CD14-positive monocyte (primary cell): Measurements from ENCODE around the gene CTDP1. TPM values are rescaled to one million over a fixed set of nuclear protein-coding genes. Genes with fewer than 3 reads are reported as not detected.

ENCODE experiments used
- DNase-seq, 3 donors: peaks; one replicate each; pipeline ENCODE4 v3.0.0-alpha.2; 2011 to 2022
- H2AFZ ChIP-seq: 2 replicates; pipeline ENCODE4 v1.6.0; 2012; ENCODE audit warnings: mild to moderate bottlenecking, low read depth, low read length, inconsistent platforms; ENCODE audit not compliant: insufficient read depth, poor library complexity, severe bottlenecking
- H3K27ac ChIP-seq, 2 donors: 1 replicate in 1 of 2; 2 replicates in 1 of 2; pipeline ENCODE4 v1.5.1; 2012 to 2013; ENCODE audit warnings: low read length in 2 of 2, control low read depth in 1 of 2, inconsistent platforms in 1 of 2, low read depth in 1 of 2, mild to moderate bottlenecking in 1 of 2
- H3K27me3 ChIP-seq, 2 donors: one replicate each; pipeline versions ENCODE4 v1.6.0 to v1.6.1; 2011 to 2013; ENCODE audit warnings: low read length in 2 of 2; ENCODE audit not compliant: control insufficient read depth in 2 of 2, insufficient read depth in 2 of 2
- H3K36me3 ChIP-seq, 2 donors: replicated peaks in 1 of 2; 1 replicate in 1 of 2; 2 replicates in 1 of 2; pipeline versions ENCODE4 v1.5.1 to v1.6.1; 2012 to 2013; ENCODE audit warnings: low read length in 2 of 2, control low read depth in 1 of 2, inconsistent platforms in 1 of 2, mild to moderate bottlenecking in 1 of 2; ENCODE audit not compliant: insufficient read depth in 2 of 2, control insufficient read depth in 1 of 2
- H3K4me1 ChIP-seq, 2 donors: 1 replicate in 1 of 2; 2 replicates in 1 of 2; pipeline versions ENCODE4 v1.5.1 to v1.6.1; 2012 to 2013; ENCODE audit warnings: low read length in 2 of 2, control low read depth in 1 of 2, inconsistent platforms in 1 of 2, mild to moderate bottlenecking in 1 of 2, moderate library complexity in 1 of 2; ENCODE audit not compliant: insufficient read depth in 2 of 2, control insufficient read depth in 1 of 2
- H3K4me2 ChIP-seq: replicated peaks from 2 replicates; pipeline ENCODE3; 2012; ENCODE audit warnings: low read length, moderate library complexity, mild to moderate bottlenecking; ENCODE audit not compliant: poor library complexity, severe bottlenecking; ENCODE audit errors: extremely low read depth
- H3K4me3 ChIP-seq, 3 experiments: fragments of 200-600 bp in 1 of 3; sonication (generic) in 1 of 3; replicated peaks in 1 of 3; 1 replicate in 2 of 3; 2 replicates in 1 of 3; pipeline ENCODE4 v1.5.1; 2011 to 2013; ENCODE audit warnings: low read length in 3 of 3, mild to moderate bottlenecking in 3 of 3, control low read depth in 2 of 3, low read depth in 2 of 3, inconsistent platforms in 1 of 3, moderate library complexity in 1 of 3
- H3K79me2 ChIP-seq: 2 replicates; pipeline ENCODE4 v1.6.0; 2012; ENCODE audit warnings: mild to moderate bottlenecking, control low read depth, inconsistent platforms, low read length, moderate library complexity; ENCODE audit not compliant: insufficient read depth
- H3K9ac ChIP-seq: 2 replicates; pipeline ENCODE4 v1.6.0; 2017; ENCODE audit warnings: low read length, mild to moderate bottlenecking; ENCODE audit not compliant: insufficient read depth, poor library complexity, severe bottlenecking
- H3K9me3 ChIP-seq, 2 donors: replicated peaks in 1 of 2; 1 replicate in 1 of 2; 2 replicates in 1 of 2; pipeline versions ENCODE4 v1.5.1 to v1.6.1; 2012 to 2013; ENCODE audit warnings: low read length in 2 of 2, control low read depth in 1 of 2; ENCODE audit not compliant: control insufficient read depth in 1 of 2, insufficient read depth in 1 of 2
- H4K20me1 ChIP-seq: 2 replicates; pipeline ENCODE4 v1.6.0; 2012; ENCODE audit warnings: mild to moderate bottlenecking, low read length, control low read depth, moderate library complexity; ENCODE audit not compliant: insufficient read depth
- H3K27ac Mint-ChIP-seq, 7 donors: one replicate each; pipeline ENCODE4 v1.8.0; 2020; ENCODE audit warnings: mild to moderate bottlenecking in 7 of 7, mixed read lengths in 7 of 7, moderate library complexity in 6 of 7, inconsistent platforms in 2 of 7
- H3K27me3 Mint-ChIP-seq, 3 donors: one replicate each; pipeline ENCODE4 v1.8.0; 2021 to 2022; ENCODE audit warnings: low read depth in 3 of 3, mild to moderate bottlenecking in 3 of 3, mixed read lengths in 3 of 3, moderate library complexity in 3 of 3, inconsistent platforms in 1 of 3
- H3K36me3 Mint-ChIP-seq, 2 donors: one replicate each; pipeline ENCODE4 v1.8.0; 2020; ENCODE audit warnings: mixed read lengths in 2 of 2, inconsistent platforms in 1 of 2, mild to moderate bottlenecking in 1 of 2
- H3K4me1 Mint-ChIP-seq: one replicate; pipeline ENCODE4 v1.8.0; 2020; ENCODE audit warnings: mild to moderate bottlenecking, mixed read lengths
- H3K4me3 Mint-ChIP-seq, 2 donors: one replicate each; pipeline ENCODE4 v1.8.0; 2020; ENCODE audit warnings: mild to moderate bottlenecking in 2 of 2, mixed read lengths in 2 of 2, moderate library complexity in 1 of 2
- H3K9me3 Mint-ChIP-seq, 7 donors: one replicate each; pipeline ENCODE4 v1.8.0; 2020 to 2022; ENCODE audit warnings: mixed read lengths in 7 of 7, mild to moderate bottlenecking in 6 of 7, moderate library complexity in 6 of 7, inconsistent platforms in 2 of 7
- CTCF ChIP-seq: fragments of 200-600 bp; IDR thresholded peaks from one replicate; pipeline ENCODE4 v1.8.0; 2022; ENCODE audit warnings: antibody characterized with exemption, mild to moderate bottlenecking
- WGBS: methylation state at CpG from one replicate; pipeline ENCODE4 v1.1.5; 2013; ENCODE audit warnings: missing lambda C conversion rate; ENCODE audit not compliant: insufficient coverage; 5-methylcytosine and 5-hydroxymethylcytosine counted together
- intact Hi-C, 2 donors: fragments of 100-400 bp; cut with micrococcal nuclease; formaldehyde crosslinking; loops; one replicate each; pipeline versions ENCODE4 v1.15.0 to v1.15.1; 2023
- polyA plus RNA-seq, 3 donors: library from polyadenylated mRNA; depleted of rRNA in 1 of 3; unstranded in 2 of 3; stranded (reverse) in 1 of 3; fragments of 300-500 nt in 2 of 3; fragments of >200 nt in 1 of 3; fragmentation: Illumina TruSeq in 2 of 3; gene quantifications; 1 replicate in 2 of 3; 2 replicates in 1 of 3; pipeline ENCODE4 v1.2.3, GENCODE V29; 2012 to 2021

The CTDP1 gene
- polyA plus RNA-seq, 3 donors: 9.1 to 13.9 (median 9.1) TPM

- 6% methylated on average over 68 of the region's 92 CpGs for WGBS
- H4K20me1 ChIP-seq: no peaks in the 10 kb centered on the region
- H3K36me3 ChIP-seq: no peaks in the 10 kb centered on the region
- Mint-ChIP-seq H3K36me3 (peaks cover 10 to 18% of the 10 kb centered on the region in 2 donors), H3K4me3 (peak within 1 kb of the TSS; percentile 66 to 91), H3K27me3 (peaks cover 38 to 49% (median 45%) of the 10 kb centered on the region in 3 donors), H3K9me3 (peaks cover 3 to 20% (median 9%) of the 10 kb centered on the region in 7 donors), H3K27ac (no peak within 1 kb of the TSS), H3K4me1 (peaks cover 54% of the 10 kb centered on the region)
- H3K4me2 ChIP-seq: peak within 1 kb of the TSS; percentile 70
- H3K27me3 ChIP-seq: peaks cover 22 to 40% of the 10 kb centered on the region in 2 donors
- H3K9me3 ChIP-seq: peaks cover 0 to 9% of the 10 kb centered on the region in 2 donors
- no peak for TF ChIP-seq CTCF
- intact Hi-C loops: loop anchor here (5.0 to 10.0 kb wide), 4 partner anchors 35 to 187 kb away; partner anchors contain the start of genes SLC66A2 (in 1 of the 2) and TXNL4A (in 1 of the 2)
- H3K4me3 ChIP-seq: peak within 1 kb of the TSS; percentile 3 to 62 (median 26)
- H2AFZ ChIP-seq: peak within 1 kb of the TSS; percentile 55
- H3K4me1 ChIP-seq: peaks cover 52 to 66% of the 10 kb centered on the region in 2 donors
- H3K27ac ChIP-seq: no peak within 1 kb of the TSS
- no peaks in the 10 kb centered on the region for H3K79me2 ChIP-seq
- H3K9ac ChIP-seq: no peak within 1 kb of the TSS
- no peak for DNase-seq
These were observed 118.1 kb downstream of the CTDP1 start, which contains the start of gene KCNG2 for GRCh38 chr18:79797518-79798345. Gene KCNG2 (plus strand): TSS chr18:79797938. CDS start chr18:79863668, 65,730 bp downstream.

- Mint-ChIP-seq H3K27ac (no peak overlapping the region), H3K27me3 (peaks cover 38 to 49% (median 45%) of the 10 kb centered on the region in 3 donors), H3K4me1 (peaks cover 46% of the 10 kb centered on the region), H3K4me3 (peak overlapping the region; percentile 64 to 89), H3K9me3 (peaks cover 3 to 20% (median 9%) of the 10 kb centered on the region in 7 donors), H3K36me3 (peaks cover 10 to 17% of the 10 kb centered on the region in 2 donors)
- TF ChIP-seq CTCF: no peak
- Histone ChIP-seq H3K4me3 (peak overlapping the region; percentile 3 to 62 (median 26)), H3K4me2 (peak overlapping the region; percentile 70), H3K27me3 (peaks cover 22 to 40% of the 10 kb centered on the region in 2 donors), H3K36me3 (no peaks in the 10 kb centered on the region), H3K9ac (no peak overlapping the region), H3K27ac (no peak overlapping the region), H3K79me2 (no peaks in the 10 kb centered on the region), H2AFZ (peak overlapping the region; percentile 55), H4K20me1 (no peaks in the 10 kb centered on the region), H3K4me1 (peaks cover 45 to 58% of the 10 kb centered on the region in 2 donors), H3K9me3 (peaks cover 0 to 9% of the 10 kb centered on the region in 2 donors)
- intact Hi-C loops: loop anchor here (5.0 to 10.0 kb wide), 4 partner anchors 34 to 186 kb away; partner anchors contain the start of genes SLC66A2 (in 1 of the 2) and TXNL4A (in 1 of the 2)
- DNase-seq: no peak
- WGBS: under 1% methylated on average over 73 of the region's 78 CpGs
These were observed 118.9 kb downstream of the CTDP1 start for GRCh38 chr18:79798346-79798998.
